ENCODE data around the gene ITPK1.

- TF ChIP-seq SIN3A (IDR thresholded peaks at IDR 0.05; ENCODE audit: borderline replicate concordance, insufficient read depth, low read depth, low read length) (no peak), CTCF (IDR thresholded peaks at IDR 0.05) (no peak), REST (IDR thresholded peaks at IDR 0.05; ENCODE audit: insufficient read depth in 1 of 2, low read depth in 2 of 2, low read length in 1 of 2) (no peak), POLR2AphosphoS5 (IDR thresholded peaks at IDR 0.05; ENCODE audit: low read depth, low read length) (no peak)
Measured at GRCh38 chr14:92995620-92996019, 120.1 kb downstream of the ITPK1 start.

Data from Panc1 (cell line).